ENCODE data around the gene DIRAS2.

The DIRAS2 gene

GRCh38 chr9:90613502-90613901 is 29.1 kb downstream of the DIRAS2 start:
- in situ Hi-C loops (cut with HindIII; ENCODE audit: low sequenced_read_pairs), result no loop called here

GRCh38 chr9:90612957-90613356 is 29.7 kb downstream of the DIRAS2 start:
- in situ Hi-C loops (cut with HindIII; ENCODE audit: low sequenced_read_pairs), result no loop called here

- in situ Hi-C loops (cut with HindIII; ENCODE audit: low sequenced_read_pairs), result no loop called here
Observed at GRCh38 chr9:90611568-90611967, 31.1 kb downstream of the DIRAS2 start.

- in situ Hi-C loops (cut with HindIII; ENCODE audit: low sequenced_read_pairs), result no loop called here
Observed at GRCh38 chr9:90611121-90611520, 31.5 kb downstream of the DIRAS2 start.

GRCh38 chr9:90607701-90608516 is 34.7 kb downstream of the DIRAS2 start:
- in situ Hi-C loops (cut with HindIII; ENCODE audit: low sequenced_read_pairs), result no loop called here

- in situ Hi-C loops (cut with HindIII; ENCODE audit: low sequenced_read_pairs), result no loop called here
Observed at GRCh38 chr9:90600029-90600428, 42.6 kb downstream of the DIRAS2 start.

GRCh38 chr9:90598191-90598590 is 44.4 kb downstream of the DIRAS2 start:
- in situ Hi-C loops (cut with HindIII; ENCODE audit: low sequenced_read_pairs), result no loop called here

- in situ Hi-C loops (cut with HindIII; ENCODE audit: low sequenced_read_pairs), result no loop called here
Observed at GRCh38 chr9:90593646-90594045, 49.0 kb downstream of the DIRAS2 start.

GRCh38 chr9:90580576-90580975 is 62.0 kb downstream of the DIRAS2 start:
- in situ Hi-C loops (cut with HindIII; ENCODE audit: low sequenced_read_pairs), result no loop called here

GRCh38 chr9:90579181-90579580 is 63.4 kb downstream of the DIRAS2 start:
- in situ Hi-C loops (cut with HindIII; ENCODE audit: low sequenced_read_pairs), result no loop called here

- in situ Hi-C loops (cut with HindIII; ENCODE audit: low sequenced_read_pairs), result no loop called here
Observed at GRCh38 chr9:90578126-90578815, 64.4 kb downstream of the DIRAS2 start.

GRCh38 chr9:90569511-90569910 is 73.1 kb downstream of the DIRAS2 start:
- in situ Hi-C loops (cut with HindIII; ENCODE audit: low sequenced_read_pairs), result no loop called here

- in situ Hi-C loops (cut with HindIII; ENCODE audit: low sequenced_read_pairs), result no loop called here
Observed at GRCh38 chr9:90568667-90569066, 74.0 kb downstream of the DIRAS2 start.

- in situ Hi-C loops (cut with HindIII; ENCODE audit: low sequenced_read_pairs), result no loop called here
Observed at GRCh38 chr9:90562229-90562628, 80.4 kb downstream of the DIRAS2 start.

All from DLD1 (cell line).